Body of pancreas (tissue), 4 donors: Measurements from ENCODE around the gene SPG11. TPM values are rescaled to one million over a fixed set of nuclear protein-coding genes. Genes with fewer than 3 reads are reported as not detected.
"Not testable (repeated sequence)": the region's sequence is repeated elsewhere in the genome, so short reads cannot be mapped to it uniquely, and the experiment has no call there.

Experiments
- ATAC-seq: fragments of 150-250 bp; one replicate; pipeline ENCODE4 v1.9.1; 2016
- DNase-seq, 4 donors: peaks; one replicate each; pipeline ENCODE4 v3.0.0-alpha.2; 2019
- H3K27ac ChIP-seq, 4 donors: fragments of 200-600 bp; sonication (generic); 1 replicate in 3 of 4; 2 replicates in 1 of 4; pipeline versions ENCODE4 v1.5.1 to v1.6.1; 2016 to 2019; ENCODE audit warnings: mild to moderate bottlenecking in 1 of 4, mixed read lengths in 1 of 4, moderate library complexity in 1 of 4
- H3K27me3 ChIP-seq, 2 donors: fragments of 200-600 bp; sonication (generic); one replicate each; pipeline ENCODE4 v1.6.0; 2016; ENCODE audit warnings: mild to moderate bottlenecking in 1 of 2
- H3K36me3 ChIP-seq, 2 donors: fragments of 200-600 bp; sonication (generic); replicated peaks in 1 of 2; 2 replicates each; pipeline ENCODE4 v1.5.1; 2016; ENCODE audit warnings: low read depth in 2 of 2; ENCODE audit not compliant: insufficient read depth in 1 of 2
- H3K4me1 ChIP-seq: fragments of 200-600 bp; sonication (generic); one replicate; pipeline ENCODE4 v1.6.0; 2016
- H3K4me3 ChIP-seq, 2 donors: fragments of 200-600 bp; sonication (generic); 1 replicate in 1 of 2; 2 replicates in 1 of 2; pipeline ENCODE4 v1.5.1; 2016 to 2019
- H3K9me3 ChIP-seq, 3 donors: fragments of 200-600 bp; sonication (generic); 1 replicate in 2 of 3; 2 replicates in 1 of 3; pipeline ENCODE4 v1.5.1; 2016
- POLR2A ChIP-seq, 3 donors: fragments of 450-650 bp; IDR thresholded peaks; one replicate each; pipeline ENCODE4 v1.6.1; 2016; ENCODE audit warnings: antibody characterized with exemption in 3 of 3, mild to moderate bottlenecking in 2 of 3
- WGBS, 2 donors: methylation state at CpG; one replicate each; pipeline ENCODE4 v1.1.5; 2017; 5-methylcytosine and 5-hydroxymethylcytosine counted together
- intact Hi-C: fragments of 100-400 bp; cut with DNase I; formaldehyde crosslinking; loops from one replicate; pipeline ENCODE4 v1.15.1; 2023
- total RNA-seq, 2 donors: library from RNA; depleted of rRNA; stranded (reverse); fragments of >200 nt; gene quantifications; one replicate each; pipeline ENCODE4 v1.1.0, GENCODE V29; 2016
- TF ChIP-seq, protein P1 (sequence below), 7 experiments: fragments of 450-650 bp in 4 of 7; fragments of 200-600 bp in 3 of 7; sonication (generic) in 3 of 7; IDR thresholded peaks; one replicate each; pipeline ENCODE4 v1.5.1; 2016 to 2019; ENCODE audit warnings: antibody characterized with exemption in 7 of 7

The SPG11 gene
- total RNA-seq, 2 donors from 2014 or later = 40.5 to 115 TPM

DNA sequence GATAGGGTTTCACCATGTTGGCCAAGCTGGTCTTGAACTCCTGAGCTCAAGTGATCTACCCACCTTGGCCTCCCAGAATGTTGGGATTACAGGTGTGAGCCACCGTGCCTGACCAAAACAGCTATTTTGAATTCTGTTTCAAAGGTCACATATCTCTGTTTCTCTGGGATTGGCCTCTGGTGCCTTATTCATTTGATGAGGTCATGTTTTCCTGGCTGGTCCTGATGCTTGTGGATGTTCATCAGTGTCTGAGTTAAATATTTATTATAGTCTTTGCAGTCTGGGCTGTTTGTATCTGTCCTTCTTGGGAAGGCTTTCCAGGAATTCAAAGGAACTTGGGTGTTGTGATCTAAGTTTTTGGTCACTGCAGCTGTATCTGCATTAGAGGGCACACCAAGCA lies 42.5 kb upstream of the SPG11 start:
- DNase-seq (no peak), ATAC-seq (no peak)
- peaks cover 6% of the 10 kb centered on the region for H3K4me1 ChIP-seq
- no peaks in the 10 kb centered on the region for H3K9me3 ChIP-seq
- WGBS, 2 donors = 63 to 100% methylated on average over 1 of the region's 1 CpG
- no peaks in the 10 kb centered on the region for H3K36me3 ChIP-seq
- H3K4me3 ChIP-seq = no peak overlapping the region
- no peaks in the 10 kb centered on the region for H3K27me3 ChIP-seq
- TF ChIP-seq, protein P1, sequence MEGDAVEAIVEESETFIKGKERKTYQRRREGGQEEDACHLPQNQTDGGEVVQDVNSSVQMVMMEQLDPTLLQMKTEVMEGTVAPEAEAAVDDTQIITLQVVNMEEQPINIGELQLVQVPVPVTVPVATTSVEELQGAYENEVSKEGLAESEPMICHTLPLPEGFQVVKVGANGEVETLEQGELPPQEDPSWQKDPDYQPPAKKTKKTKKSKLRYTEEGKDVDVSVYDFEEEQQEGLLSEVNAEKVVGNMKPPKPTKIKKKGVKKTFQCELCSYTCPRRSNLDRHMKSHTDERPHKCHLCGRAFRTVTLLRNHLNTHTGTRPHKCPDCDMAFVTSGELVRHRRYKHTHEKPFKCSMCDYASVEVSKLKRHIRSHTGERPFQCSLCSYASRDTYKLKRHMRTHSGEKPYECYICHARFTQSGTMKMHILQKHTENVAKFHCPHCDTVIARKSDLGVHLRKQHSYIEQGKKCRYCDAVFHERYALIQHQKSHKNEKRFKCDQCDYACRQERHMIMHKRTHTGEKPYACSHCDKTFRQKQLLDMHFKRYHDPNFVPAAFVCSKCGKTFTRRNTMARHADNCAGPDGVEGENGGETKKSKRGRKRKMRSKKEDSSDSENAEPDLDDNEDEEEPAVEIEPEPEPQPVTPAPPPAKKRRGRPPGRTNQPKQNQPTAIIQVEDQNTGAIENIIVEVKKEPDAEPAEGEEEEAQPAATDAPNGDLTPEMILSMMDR (IDR thresholded peaks at IDR 0.05) = no peak
- TF ChIP-seq POLR2A (IDR thresholded peaks at IDR 0.05) = no peak
- intact Hi-C loops = no loop called here
- no peak overlapping the region for H3K27ac ChIP-seq

DNA sequence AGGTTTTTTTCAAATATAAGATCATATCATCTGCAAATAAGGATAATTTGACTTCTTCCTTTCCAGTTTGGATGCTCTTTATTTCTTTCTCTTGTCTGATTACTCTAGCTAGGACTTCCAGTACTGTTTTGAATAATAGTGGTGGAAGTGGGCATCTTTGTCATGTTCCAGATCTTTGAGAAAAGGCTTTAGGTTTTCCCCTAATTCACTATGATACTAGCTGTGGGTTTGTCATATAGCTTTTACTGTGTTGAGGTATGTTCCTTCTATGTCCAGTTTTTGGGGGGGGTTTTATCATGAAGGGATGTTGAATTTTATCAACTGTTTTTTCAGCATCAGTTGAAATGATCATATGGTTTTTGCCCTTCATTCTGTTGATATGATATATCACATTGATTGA lies 37.2 kb upstream of the SPG11 start:
- H3K4me1 ChIP-seq, ATAC-seq, DNase-seq, H3K9me3 ChIP-seq, H3K36me3 ChIP-seq, H3K27ac ChIP-seq, intact Hi-C loops, H3K4me3 ChIP-seq, H3K27me3 ChIP-seq: not testable (repeated sequence)

DNA sequence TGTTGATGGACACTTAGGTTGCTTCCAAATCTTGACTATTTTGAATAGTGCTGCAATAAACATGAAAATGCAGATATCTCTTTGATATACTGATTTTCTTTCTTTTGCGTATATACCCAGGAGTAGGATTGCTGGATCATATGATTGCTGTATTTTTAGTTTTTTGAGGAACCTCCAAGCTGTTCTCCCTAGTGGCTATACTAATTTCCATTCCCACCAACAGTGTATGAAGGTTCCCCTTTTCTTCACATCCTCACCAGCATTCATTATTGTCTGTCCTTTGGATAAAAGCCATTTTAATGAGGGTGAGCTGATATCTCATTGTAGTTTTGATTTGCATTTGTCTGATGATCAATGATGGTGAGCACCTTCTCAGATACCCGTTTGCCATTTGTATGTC lies 35.2 kb upstream of the SPG11 start:
- Histone ChIP-seq H3K36me3 (no peaks in the 10 kb centered on the region), H3K4me3 (no peak overlapping the region), H3K4me1 (no peaks in the 10 kb centered on the region), H3K27me3 (no peaks in the 10 kb centered on the region), H3K9me3 (no peaks in the 10 kb centered on the region), H3K27ac (no peak overlapping the region)
- ATAC-seq (no peak), DNase-seq (no peak)
- TF ChIP-seq POLR2A (IDR thresholded peaks at IDR 0.05) = no peak
- TF ChIP-seq, protein P1 (IDR thresholded peaks at IDR 0.05) = no peak
- intact Hi-C loops = no loop called here
- 78 to 86% methylated on average over 2 of the region's 2 CpGs for WGBS, 2 donors

DNA sequence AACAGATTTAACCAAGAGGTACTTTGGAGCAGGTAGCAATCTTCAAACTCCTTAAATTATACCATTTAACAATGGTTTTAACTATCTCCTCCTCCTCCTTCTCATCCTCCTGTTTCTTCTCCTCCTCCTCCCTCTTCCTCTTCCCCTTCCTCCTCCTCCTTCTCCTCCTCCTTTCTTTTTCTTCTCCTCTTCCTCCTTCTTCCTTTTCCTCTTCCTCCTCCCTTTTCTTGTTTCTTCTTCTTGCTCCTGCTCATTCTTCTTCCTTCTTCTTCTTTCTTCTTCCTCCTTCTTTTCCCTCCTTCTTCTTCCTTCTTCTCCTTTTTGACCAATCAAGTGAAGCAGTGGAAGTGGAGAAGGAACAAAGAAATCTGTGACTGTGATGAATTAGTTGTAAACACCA lies 33.6 kb upstream of the SPG11 start:
- ATAC-seq (no peak), DNase-seq (no peak)
- Histone ChIP-seq H3K27me3 (no peaks in the 10 kb centered on the region), H3K36me3 (no peaks in the 10 kb centered on the region), H3K4me3 (no peak overlapping the region), H3K27ac (no peak overlapping the region), H3K4me1 (no peaks in the 10 kb centered on the region), H3K9me3 (no peaks in the 10 kb centered on the region)
- intact Hi-C loops = no loop called here
- TF ChIP-seq, protein P1 (IDR thresholded peaks at IDR 0.05) = no peak
- TF ChIP-seq POLR2A (IDR thresholded peaks at IDR 0.05) = no peak

DNA sequence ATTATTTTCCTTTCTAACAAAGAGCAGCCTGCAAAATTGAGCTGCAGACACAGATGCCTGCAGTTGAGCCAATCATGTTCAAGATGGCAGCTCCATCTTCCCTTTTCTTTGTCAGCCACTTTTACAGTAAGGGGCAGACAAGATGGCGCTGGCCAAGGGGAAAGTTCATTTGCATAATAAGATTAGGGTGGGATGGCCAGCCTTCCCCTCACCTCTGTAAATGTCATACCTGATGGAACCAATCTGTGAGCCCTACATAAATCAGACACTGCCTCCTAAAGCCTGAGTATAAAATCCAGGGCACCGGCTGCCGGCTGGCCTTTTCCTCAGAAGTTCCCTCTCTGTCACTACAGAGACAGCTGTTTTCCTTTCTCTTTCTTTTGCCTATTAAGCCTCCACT lies 31.8 kb upstream of the SPG11 start:
- Histone ChIP-seq H3K36me3 (no peaks in the 10 kb centered on the region), H3K27ac (no peak overlapping the region), H3K4me1 (no peaks in the 10 kb centered on the region), H3K9me3 (no peaks in the 10 kb centered on the region), H3K27me3 (no peaks in the 10 kb centered on the region), H3K4me3 (no peak overlapping the region)
- DNase-seq (no peak), ATAC-seq (no peak)
- intact Hi-C loops = no loop called here
- WGBS, 2 donors = 74 to 75% methylated on average over 3 of the region's 3 CpGs
- no peak for TF ChIP-seq POLR2A (IDR thresholded peaks at IDR 0.05)
- TF ChIP-seq, protein P1 (IDR thresholded peaks at IDR 0.05) = no peak
